DMS79 treated with DMSO at 0.1 percent for 48 hours (cell line): ENCODE results near the gene SEZ6.
A peak's percentile ranks its signal among the peaks of the same experiment; 100 is the strongest.

Source experiments
- DNase-seq: peaks from one replicate; lab custom pipeline; 2025; lab: John Stamatoyannopoulos, UW

Gene SEZ6

DNA sequence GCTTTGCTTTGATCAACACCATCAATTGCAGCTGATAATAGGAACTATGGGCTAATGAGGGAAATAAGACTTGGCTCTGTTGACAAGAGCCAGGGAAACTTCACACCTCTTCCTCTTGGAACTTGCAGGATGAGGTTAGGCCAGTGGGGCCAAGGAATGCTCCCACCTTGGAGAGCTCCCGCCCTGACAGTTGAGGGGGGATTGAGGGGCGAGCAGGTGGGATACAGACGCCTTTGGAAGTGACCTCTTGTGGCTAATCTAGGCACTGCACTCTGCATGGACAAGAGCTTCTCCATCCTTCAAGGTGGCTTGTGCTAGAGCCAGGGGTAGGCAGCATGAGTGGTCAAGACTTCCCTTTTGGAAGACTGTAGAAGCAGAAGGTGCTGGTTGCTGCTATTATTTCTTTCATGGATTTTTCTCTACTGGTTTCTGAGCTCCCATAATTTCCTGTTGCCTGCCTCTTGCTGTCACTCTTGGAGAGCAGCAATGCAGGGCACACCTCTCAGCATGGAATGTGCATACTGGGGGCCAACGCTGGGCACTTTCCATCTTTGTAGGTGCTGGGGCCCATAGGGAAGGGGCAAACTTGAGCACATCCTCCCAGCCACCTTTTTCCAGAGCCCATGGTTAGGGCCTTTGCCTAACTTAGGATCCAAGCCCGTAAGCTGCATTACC is 52.3 kb downstream of the SEZ6 start:
- DNase-seq: peak; percentile 27

DNA sequence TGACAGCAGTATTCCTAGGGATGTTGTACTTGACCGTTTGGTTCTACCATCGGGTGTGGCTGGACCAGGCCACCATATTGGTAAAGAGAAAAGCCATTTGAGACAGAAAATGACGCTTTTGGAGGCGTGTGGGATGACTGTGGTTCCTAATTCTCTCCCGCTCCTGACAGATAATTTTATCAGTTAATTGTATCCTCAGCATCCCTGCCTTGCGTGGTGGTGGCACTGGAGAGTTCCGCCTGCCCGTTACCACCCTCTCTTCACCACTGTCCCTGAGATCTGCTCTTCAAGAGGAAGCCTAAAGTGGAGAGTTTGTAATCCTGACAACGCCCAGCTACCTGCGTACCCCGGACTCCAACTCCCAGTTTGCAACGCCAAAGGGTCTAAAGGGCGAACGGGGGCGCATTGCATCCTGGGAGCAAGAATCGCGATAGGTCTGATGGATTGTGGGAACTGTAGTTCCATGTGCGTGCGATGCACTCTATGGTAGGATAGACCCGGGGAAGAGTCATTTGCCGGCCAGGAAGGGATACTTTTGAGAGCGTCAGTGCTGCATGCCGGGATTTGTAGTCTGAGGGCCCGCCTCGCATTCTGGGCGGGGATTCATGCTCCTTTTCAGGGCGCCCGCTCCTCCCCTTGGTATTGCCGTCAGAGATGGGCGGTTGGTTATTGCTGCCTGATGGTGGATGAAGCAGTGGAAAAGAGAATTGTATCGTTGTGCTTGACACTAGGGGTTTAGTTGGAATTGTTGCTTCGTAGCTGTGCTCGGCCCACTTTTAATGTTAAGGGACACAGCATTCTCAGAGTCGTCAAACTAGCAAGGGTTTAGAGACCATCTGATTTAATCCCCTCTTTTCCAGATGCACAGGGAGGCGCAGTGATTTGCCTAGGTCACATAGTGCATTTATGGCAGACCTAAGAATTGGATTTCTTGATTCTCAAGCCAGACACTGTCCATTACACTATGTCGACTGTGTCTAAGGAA is 53.5 kb downstream of the SEZ6 start:
- peak; percentile 99 for DNase-seq

DNA sequence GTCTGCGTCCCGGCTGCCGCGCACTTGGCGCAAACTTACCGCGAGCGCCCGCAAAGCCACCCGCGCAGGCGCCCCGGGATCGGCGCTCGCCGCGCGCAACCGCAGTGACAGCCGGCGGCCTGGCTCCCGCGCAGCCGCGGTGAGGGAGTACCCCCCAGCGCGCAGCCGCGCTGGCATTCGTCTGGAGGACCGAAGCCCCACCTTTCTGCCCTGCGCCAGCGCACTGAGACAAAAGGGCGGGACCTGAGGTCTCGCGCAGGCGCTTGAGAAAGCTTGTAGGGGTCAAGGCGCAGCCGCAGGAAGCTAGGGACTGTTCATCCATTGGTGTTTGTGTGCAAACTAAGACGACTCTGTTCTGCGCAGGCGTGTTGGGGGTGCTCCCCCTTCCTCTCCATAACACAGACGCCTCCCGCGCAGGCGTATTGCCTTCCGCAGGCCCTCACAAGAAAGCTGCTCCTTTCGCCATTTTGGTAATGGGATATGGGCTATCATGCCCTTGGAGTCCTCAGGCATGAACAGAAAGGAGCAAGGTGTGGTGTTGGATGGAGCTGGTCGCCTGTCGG is 54.3 kb downstream of the SEZ6 start, which contains the start of gene PHF12:
Gene PHF12 (minus strand): TSS at position 91 of the 563 bp plus-strand sequence. CDS start 558 bp downstream, outside the sequence.
- peak; percentile 100 for DNase-seq

DNA sequence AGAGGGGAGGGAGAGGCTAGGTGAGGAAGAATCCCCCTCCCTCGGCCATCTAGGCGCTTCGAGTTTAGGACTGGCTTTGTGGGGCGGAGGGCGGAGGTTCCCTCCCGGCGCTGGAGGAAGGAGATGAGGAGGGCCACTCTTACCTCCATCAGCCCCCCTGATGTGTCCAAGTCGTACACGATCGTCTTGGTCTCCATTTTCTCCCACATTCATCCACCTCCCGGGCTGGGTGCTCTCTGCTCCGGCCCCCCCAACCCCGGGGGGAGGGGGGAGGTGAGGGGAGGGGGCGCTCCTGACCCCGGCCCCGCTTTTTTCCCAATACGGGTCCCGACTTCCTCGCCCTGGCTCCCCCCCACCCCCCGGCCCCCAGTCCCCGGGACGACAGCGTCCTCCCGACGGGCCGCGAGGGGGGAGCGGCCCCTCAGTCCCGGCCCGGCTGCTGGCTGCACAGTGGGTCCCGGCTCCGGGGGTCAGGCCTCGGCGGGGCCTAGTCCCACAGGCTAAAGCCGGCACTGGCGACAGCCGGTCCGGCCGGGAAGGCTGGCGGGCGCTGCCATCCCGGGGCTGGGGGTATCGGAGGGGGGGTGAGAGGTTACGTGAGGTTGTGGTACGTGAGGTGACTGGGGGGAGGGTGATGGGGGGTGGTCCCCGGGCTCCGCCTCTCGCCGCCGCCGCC is 54.9 kb downstream of the SEZ6 start:
- DNase-seq: no peak

DNA sequence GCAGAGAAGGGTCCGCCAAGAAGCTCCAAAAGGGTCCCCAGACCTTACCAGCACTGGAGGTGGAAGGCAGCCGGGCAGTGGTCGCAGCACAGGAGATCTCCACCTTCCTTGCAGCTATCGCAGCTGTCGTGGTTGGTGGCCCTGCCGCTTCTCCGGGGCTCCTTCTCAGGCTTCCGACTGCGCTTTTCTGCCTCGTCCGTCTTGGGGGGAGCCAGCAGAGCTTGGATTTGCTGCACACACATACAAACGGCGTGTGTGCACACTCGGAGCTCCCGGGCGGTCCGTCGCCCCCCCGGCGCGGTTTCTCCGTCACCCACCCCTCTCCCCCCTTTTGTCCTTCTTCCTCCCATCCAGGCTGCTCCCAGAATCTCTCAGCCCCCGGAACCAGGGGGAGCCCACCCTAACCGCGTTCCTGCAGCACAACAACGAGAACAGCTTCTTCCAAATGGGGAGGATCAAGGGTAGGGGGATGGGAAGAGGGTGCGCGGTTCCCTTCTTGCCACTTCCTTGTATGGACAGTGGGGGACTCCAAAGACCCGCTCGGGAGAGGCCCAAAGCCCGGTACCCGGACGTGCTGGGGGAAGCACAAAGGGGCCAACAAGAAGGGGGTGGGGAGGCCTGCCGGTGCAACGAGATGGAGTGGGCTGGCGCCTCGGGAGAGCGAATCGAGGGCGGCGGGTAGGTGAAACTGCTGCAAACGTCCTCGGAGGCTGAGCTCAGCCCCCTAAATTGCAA is 55.6 kb downstream of the SEZ6 start:
- DNase-seq: peak; percentile 47

DNA sequence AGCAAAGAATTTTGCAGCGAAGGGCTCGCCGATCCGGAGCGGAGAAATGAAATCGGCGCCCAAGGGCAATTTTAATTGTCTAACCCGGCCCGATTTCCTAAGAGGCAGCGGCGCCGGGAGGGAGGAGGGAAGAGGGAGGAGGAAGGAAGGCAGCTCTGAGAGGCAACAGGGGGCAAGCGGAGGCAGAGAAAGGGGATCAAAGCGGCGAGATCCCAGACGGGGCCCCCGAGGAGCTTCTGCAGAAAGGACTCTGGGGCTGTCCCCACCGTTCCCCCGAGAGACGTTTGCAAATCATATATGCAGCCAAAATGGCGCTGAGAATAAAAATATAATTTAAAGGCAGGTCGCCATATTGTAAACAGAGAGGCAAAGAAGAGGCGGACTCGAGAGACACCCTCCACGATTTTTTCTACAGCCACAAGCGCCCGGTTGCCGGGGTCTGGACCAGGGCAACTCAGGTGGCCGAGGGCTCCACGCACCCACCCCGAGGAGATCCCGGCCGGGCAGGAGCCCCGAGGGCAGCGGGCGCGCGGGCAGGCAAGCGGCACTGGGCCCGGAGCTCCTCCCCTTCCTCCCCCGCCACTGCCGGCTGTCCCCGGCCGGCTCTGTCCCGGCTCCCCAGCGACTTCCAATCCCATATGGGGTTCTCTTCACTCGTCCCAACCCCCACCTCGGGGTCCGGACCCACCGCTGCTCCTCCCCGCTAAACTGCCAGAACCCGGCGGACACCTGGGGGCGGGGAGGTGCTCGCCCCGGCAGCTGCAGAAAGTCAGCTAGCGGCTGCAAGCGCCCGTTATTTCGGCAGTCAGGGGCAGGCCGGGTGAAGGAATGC is 56.4 kb downstream of the SEZ6 start:
- peak; percentile 65 for DNase-seq

DNA sequence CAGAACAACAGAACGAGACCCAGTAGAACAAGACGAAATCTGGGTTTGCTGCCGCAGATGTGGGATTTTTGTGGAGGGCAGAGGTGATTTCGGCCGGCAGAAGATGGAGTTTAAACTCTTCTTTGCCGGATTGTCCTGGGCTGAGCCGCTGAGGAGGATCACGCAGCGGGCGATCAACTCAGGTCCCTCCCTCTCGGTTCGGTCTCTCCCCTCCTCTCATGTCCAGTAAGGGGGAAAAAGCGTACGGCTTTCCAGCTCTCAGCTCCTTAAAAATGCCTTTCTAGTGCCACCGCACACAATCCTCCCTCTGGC is 57.0 kb downstream of the SEZ6 start:
- peak; percentile 42 for DNase-seq

DNA sequence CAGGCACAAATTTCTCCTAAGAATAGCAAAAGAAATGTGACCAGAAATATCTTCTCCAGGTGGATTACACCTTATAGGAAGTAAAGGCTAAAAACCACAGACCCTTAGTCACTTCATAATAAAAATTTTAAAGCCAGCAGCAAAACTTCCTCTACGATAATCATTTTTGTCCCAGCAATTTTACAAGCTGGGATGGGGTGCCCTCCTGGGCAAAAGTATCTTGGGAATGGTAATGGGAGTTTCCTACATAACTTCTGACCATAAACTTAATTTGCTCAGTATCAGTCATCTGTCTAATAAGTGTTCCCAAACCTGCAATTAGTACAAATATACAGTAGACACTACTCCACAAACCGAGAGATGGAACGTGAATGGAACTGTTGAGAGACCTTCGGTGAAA is 57.5 kb downstream of the SEZ6 start:
- DNase-seq: no peak

DNA sequence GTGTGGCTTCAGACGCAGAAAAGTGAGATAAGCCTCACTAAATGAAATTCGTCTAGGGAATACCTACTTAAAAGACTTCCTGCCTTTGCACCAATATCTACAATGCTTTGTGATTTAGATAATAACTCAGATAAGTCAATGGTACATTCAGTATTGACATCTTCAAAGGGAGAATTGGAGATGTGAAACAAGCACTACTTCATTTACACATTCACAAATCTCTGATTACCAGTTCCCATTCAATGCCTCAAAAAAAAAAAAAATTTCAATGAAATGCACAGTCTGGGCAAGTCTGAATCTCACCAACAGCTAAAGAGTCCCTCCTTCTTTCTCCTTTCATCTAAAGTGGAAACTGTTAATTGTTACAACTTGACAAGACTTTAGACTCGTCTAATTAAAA is 58.2 kb downstream of the SEZ6 start:
- DNase-seq: no peak

DNA sequence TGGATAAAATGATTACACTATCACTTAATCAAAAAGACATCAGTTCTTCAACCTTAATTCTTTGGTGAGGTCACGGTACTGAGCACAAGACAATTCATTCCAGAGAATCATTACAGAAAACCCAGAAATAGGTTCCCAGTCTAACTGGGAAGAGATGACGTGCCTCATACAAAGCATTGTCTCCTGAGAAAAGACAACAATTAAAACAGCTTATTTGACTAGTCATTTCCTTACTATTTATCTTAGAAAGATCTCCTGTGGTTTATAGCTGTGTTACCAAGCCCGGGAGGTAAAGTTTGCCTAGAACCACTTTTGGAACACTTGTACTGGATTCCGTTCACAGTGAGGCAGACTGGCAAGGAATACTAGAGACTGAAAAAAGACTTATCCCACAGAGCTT is 59.6 kb downstream of the SEZ6 start:
- DNase-seq: no peak

DNA sequence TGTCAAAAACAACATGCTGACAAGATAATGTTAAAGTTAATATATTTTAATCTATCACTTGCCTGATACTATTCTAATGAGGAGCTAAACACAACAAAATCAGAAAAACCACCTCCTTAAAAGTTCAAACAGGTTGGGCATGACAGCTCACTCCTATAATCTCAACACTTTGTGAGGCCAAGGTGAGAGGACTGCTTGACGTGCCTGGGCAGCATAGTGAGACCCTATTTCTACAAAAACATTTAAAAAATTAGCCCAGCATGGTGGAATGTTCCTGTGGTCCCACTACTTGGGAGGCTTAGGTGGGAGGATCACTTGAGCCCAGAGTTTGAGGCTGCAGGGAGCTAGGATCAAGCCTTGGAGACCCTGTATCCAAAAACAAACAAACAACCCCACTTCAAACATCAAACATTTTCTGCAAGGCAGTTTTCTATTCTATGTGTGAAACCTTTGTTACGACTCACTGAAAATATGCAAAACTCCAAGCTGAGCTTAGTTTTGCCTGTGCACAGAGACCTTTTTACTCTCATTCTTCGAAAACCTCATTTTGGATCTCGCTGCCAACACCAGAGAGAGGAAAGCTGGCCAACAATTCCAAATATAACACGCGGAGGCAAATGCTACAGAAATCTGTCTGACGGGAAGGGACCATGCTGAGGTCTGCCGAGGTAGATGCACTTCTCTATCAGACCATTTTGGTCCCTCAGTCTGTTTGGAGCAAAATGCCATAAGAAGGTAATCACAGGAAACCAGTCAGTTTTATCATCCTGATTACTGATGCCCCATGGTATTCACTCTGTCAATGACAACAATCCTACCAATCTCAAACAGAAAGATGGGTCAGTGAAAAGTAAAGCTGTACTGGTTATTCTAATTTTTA is 60.7 kb downstream of the SEZ6 start:
- no peak for DNase-seq

DNA sequence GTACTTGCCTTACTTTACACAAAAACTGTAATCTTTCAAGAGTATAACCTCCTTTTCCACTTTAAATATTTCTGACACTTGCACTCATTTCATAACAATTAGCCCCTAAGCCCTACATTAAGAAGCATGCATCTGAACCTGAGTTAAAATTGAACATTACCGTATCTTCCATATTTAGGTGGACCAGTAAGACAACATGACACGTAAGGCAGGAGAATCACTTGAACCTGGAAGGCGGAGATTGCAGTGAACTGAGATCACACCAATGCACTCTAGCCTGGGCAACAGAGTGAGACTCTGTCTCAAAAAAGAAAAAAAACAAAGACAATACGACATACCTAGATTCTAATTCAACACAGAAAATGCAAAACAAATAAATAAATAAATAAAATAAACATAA is 61.5 kb downstream of the SEZ6 start:
- no peak for DNase-seq

DNA sequence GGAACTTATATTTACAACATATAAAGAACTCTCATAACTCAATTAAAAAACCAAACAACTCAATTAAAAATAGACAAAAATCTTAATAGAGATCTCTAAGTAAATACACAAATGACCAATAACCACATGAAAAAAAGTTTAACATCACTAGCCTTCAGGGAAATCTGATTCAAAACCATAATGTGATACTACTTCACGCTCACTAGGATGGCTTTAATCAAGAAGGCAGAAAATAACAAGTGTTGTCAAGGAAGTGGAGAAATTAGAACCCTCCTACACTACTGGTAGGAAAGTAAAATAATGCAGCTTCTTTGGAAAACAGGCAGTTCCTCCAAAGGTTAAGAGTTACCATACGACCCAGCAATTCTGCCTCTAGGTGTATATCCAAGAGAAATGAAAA is 62.9 kb downstream of the SEZ6 start:
- DNase-seq: no peak

DNA sequence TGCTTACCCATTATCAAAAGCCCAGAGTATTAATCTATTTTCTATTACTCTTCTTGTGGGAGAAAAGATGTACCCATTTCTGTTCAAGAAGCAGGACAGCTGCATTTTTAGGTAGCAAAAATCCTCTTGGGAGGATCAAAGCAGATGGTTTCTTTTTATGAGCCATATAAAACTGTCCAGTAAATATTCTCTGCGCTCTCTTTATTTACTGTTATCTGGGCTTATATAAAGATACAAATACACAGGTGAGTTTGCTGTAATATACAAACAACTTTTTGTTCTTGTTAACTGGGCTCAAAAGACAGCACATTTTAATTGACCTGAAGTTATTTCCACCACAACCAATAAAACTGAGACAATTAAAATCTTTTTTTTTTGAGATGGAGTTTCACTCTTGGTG is 64.6 kb downstream of the SEZ6 start:
- no peak for DNase-seq

DNA sequence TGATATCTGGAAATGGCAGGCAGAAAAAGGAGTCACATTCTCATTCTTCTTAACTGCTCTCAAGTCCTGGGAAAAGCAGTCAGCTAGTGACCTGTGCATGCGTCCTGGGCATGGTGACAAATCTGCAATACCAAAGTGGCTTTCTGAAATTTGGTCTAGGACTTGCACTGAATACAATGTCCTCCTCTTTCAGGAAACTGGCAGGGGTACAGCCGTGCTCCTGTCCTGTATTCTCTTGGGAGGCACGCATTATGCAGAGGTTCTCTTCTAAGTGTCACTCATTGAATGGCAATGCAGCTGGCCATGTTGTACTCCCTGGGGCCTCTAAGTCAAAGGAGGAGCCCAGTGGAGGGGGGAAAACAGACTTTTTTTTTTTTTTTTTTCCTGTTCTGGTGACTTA is 65.2 kb downstream of the SEZ6 start:
- DNase-seq: no peak

DNA sequence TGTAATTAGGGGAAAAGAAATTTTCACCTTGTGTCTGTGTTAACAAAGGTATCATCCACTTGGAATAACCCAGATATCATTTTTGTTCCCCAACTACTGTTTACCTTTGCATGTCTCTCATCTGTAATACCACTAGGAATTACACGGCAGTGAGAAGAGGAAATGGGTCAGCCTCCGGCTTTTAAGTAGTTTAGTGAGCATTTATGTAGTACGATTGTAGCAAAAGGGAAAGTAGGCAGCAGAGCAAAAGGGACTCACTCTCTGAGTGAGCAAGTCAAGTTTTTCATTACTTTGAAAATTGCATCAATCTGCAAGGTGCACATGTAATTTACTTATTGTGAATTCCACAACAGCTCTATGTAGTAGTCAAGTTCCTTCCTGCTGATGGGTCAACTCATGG is 65.7 kb downstream of the SEZ6 start:
- no peak for DNase-seq

DNA sequence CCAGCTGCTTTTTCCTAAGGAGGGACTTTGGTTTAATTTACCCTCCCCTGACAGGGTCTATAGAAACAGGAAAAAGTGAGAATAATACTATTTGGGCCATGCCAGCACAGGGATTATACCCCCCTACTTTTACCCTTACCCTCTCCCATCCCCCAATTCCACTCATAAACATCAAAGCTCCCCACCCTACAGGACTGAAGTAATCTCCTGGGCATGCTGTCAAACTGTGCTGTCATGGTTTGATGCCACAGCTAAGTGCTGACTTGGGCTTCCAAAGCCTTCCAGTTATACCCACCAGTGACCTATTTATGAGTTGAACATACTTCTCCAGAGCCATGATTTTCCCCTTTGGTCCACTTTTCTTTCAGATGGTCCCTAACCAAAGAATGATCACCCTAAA is 67.3 kb downstream of the SEZ6 start:
- DNase-seq: no peak

DNA sequence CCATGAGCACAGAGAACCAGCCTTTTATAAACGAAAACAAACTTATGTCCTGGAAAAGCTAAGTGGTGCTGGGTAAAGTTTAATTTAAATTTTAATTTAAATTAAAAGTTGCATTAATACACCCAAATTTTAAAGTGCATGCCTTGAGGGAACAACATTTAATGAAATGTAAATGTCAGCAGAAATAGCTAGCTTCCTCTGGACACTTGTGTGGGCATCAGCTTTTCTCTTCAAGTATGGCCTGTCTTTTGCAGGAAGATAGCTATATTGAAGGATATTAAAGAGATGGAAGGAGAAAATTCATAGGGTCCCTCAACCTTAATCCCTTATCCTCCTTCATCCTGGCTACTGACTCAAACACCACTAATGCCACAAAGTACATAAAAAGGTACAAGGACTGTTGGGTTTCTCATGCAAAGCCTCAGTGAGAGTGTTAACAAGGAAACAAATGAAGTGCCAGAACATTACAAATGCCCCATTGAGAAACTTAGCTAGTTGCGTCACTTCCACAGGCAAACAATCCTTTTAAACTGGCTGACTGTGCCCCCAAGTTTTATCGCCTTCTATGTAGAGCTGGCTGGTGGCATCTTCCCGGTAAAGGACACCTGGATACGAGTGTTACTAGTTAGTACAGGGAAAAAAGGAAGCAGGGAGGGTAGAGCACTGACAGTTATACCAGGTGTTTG is 68.6 kb downstream of the SEZ6 start:
- no peak for DNase-seq

DNA sequence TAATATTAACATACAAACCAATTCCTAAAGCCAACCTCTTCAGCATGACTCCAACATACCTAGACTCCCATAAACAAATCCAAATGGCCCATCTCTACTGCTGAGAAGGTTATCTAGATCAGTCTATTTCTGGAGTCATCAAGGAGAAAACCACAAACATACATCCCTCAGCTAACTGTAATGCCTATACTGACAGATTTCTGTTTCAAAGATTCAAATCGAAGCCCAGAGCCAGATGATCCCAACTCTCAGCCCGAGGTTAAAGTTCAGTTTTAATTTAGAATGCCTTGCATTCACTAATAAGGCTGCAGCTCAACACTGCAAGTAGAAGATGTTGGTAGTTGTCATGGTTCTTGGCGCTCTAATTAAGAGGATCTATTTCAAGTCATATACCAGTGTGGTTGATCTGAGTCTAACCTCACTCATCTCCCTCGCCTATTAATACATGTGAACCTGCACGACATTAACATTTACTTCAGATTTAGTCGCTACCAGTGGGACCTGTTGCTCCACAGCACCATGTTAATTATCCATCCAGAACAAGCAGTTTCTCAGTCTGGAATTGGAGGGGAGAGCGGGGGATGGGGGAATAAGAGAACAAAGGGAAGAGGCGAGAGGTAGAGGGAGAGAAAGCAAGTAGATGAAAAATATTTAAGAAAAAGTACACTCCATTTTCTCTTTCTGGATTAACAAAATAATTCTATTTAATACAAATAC is 69.9 kb downstream of the SEZ6 start:
- no peak for DNase-seq
